GM12873 (cell line): ENCODE data around the gene RRP36.

Experiments used
- TF ChIP-seq, protein P1 (sequence below): IDR thresholded peaks from 2 replicates; pipeline ENCODE4 v1.5.1; 2012; ENCODE audit warnings: low read depth, mild to moderate bottlenecking, moderate library complexity, low read length, control low read depth; ENCODE audit not compliant: insufficient read depth; ENCODE audit errors: missing control alignments

Gene RRP36

DNA sequence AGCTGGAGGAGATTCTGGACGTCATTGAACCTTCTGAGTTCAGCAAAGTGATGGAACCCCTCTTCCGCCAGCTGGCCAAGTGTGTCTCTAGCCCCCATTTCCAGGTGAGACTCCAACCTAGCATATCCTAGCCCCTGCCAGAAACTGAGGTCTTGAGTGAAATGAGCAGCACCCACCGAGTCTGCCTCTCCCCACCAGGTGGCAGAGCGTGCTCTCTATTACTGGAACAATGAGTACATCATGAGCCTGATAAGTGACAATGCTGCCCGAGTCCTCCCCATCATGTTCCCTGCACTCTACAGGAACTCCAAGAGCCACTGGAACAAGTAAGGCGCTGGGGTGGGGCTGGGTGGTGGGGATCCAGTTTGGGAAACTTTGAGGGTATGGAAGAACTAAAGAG lies 12.3 kb upstream of the RRP36 start:
- TF ChIP-seq, protein P1, sequence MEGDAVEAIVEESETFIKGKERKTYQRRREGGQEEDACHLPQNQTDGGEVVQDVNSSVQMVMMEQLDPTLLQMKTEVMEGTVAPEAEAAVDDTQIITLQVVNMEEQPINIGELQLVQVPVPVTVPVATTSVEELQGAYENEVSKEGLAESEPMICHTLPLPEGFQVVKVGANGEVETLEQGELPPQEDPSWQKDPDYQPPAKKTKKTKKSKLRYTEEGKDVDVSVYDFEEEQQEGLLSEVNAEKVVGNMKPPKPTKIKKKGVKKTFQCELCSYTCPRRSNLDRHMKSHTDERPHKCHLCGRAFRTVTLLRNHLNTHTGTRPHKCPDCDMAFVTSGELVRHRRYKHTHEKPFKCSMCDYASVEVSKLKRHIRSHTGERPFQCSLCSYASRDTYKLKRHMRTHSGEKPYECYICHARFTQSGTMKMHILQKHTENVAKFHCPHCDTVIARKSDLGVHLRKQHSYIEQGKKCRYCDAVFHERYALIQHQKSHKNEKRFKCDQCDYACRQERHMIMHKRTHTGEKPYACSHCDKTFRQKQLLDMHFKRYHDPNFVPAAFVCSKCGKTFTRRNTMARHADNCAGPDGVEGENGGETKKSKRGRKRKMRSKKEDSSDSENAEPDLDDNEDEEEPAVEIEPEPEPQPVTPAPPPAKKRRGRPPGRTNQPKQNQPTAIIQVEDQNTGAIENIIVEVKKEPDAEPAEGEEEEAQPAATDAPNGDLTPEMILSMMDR, result peak; percentile 64

DNA sequence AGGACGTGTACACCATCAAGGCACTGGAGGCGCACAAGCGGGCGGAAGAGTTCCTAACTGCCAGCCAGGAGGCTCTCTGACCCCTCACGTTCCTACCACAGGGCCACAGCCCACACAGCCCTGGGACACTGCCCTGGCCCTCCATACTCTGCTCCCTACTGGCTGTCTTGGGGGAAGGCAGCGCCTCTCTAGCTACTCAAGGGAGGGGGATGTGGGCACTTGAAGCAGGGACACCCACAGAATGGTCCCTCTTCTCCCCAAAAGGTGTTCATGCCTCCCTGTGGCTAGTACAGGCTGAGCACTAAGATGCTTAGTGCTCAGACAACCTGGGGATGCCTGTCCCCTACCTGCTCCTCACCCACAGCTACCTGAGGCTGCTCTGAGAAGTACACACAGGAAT lies 10.2 kb upstream of the RRP36 start:
- TF ChIP-seq, protein P1, result no peak

DNA sequence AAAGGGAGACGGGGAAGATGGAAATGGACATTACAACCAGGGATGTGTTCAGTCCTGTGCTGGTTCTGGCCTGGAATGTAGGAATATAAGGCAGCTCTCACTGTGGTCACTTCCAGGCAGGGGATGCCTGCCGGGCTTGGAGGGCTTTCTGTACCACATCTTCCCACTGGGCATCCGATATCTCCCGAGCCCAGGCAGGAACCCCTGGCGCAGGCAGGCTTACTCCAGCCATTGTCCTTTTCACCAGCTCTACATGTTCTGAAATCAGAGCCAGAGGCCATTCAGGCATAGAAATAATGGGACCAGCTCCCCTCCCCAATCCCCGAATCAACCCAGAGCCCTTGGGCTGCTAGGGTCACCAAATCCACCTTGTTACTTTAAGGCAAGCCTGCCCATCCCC lies 9.1 kb upstream of the RRP36 start:
- TF ChIP-seq, protein P1, result no peak

DNA sequence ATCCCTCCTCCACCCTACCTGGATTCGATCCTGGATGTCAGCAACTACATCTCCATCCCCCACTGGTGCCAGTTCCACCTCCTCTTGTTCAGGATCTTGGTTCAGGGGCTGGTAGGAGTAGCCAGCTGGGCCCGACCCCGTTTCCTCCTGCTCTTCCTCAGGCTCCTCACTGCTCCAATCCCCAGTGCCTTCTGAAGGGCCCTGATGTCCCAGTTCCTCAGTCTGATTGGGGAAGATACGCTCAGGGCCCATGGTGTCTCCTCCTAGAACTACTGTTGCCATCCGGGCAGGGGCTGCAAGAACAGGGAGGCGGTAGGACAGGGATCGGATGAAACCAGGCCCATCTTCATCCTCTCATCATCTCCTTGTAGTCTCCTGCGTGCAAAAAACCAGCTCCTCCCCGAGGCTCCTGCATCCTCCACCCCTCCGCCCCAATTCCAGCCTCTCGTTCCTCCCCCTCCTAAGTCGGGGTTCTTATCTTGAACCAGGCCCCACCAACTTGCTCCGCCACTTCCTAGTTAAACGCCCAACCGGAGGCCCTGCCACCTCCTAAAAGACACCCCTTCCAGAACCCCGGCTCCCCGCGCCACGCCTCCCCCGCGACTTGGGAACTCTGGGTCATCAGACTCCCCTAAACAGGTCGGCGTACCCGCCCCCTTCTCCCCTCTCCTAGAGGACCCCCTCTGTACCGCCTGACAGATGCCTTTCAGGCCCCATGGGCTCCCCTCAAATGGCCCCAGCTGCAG lies 8.2 kb upstream of the RRP36 start:
- TF ChIP-seq, protein P1, result no peak

DNA sequence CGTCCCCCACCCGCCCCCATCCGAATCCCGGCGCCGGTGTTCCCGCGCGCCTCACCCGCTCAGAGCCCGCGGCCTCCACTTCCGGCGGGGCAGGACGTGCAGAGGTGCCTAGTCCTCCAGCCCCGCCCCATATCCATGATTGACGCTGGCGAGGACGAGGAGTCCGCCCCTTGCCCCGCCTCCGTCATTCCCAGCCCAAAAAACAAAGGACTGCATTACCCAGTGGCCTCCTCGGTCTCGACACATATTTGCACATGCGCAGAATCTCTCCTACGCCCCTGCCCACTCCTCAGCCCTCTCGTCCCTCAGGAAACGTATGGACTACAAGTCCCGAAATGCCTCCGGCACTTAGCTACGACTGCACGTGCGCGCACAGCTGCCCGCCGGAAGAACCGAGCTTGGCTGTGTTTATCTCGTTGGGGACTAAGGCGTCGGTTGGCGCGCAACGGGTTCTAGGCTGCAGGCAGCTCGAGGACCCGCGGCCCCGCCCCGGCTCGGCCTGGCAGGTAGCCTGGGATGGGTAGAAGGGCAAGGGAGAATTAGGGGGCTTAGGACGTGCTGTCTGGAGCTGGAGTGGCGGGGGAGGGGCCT lies 7.5 kb upstream of the RRP36 start, which contains the start of the genes KLHDC3 and MEA1:
Gene KLHDC3 (plus strand): TSS at position 407 of the 591 bp plus-strand sequence. CDS start 2,944 bp downstream, outside the sequence.
Gene MEA1 (minus strand): TSS at position 104 of the 591 bp plus-strand sequence. CDS start 133 bp downstream, outside the sequence.
- TF ChIP-seq, protein P1, result no peak

DNA sequence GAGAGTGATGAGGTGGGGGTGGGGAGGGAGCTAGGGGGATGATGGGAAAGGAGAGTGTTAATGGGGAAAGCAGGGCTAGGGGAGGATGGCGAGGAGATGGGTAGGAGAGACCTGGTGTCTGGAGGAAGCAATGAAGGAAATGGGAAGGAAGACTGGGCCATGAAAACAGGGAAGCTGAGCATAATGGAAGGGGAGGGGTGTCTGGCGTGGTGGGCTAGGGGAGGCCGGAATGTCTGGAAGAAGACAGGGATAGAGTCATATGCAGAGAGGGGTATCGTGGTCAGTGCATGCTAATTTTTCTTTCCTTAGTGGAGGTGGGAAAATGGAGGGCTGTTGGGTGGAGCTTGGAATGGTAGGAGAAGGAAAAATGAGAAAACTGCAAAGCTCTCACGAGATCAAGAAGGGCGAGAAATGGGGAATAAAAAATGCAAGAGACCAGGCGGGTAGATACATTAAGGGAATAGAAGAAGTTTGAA lies 7.0 kb upstream of the RRP36 start:
- TF ChIP-seq, protein P1, result no peak

DNA sequence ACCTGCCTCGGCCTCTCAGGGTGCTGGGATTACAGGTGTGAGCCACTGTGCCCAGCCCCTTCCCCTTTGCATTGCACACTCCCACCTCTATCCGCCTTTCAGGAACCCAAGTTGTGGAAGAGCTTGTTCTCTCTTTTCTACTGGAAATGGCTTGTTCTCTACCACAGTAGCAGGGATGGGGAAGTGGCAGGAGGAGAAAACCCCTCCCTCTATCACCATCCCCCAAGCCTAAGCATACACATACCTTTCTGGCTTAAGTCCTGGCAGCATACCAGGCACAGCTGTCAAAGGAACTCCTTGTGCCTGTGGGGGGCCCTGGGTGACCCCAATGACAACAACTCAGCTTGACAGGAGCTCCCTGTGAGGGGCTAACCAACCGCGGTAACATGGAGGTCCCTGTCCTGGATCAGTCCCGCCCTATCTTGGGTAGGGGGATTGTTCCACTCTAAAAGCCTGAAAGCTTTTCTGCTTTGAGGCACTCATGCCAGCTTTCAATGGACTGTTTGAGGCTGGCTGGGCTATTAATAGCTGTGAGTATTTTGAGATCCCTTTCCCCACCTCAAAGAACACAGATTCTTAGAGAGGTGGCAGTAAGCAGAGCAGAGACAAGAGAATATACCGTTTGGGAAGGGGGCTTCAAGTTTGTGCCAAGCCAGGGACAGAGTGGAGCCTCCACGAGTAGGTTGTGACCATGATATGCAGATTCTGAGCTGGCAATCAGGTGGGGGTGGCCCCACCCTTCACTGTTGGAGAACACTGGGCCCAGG lies 5.1 kb upstream of the RRP36 start:
- TF ChIP-seq, protein P1, result no peak
